ENCODE measurements around the gene PLA2G6.

GRCh38 chr22:38129021-38129420 is 52.6 kb downstream of the PLA2G6 start:
- TF ChIP-seq POLR2AphosphoS5 (IDR thresholded peaks at IDR 0.05; ENCODE audit: low read depth, low read length) (no peak), TAF1 (IDR thresholded peaks at IDR 0.05; ENCODE audit: borderline replicate concordance, insufficient read depth, low read length) (no peak), REST (IDR thresholded peaks at IDR 0.05; ENCODE audit: insufficient read depth in 1 of 2, low read depth in 2 of 2, low read length in 2 of 2) (no peak), SIN3A (IDR thresholded peaks at IDR 0.05; ENCODE audit: borderline replicate concordance, insufficient read depth, low read length) (no peak), FOXP2 (optimal IDR thresholded peaks at IDR 0.05; ENCODE audit: borderline replicate concordance, extremely low read depth, extremely low read length, insufficient read depth) (no peak)
